Lung microvascular endothelial cell (primary cell): ENCODE measurements around the gene NT5DC2. TPM values are rescaled to one million over a fixed set of nuclear protein-coding genes. Genes with fewer than 3 reads are reported as not detected.

Experiments used
- DNase-seq, 2 donors: peaks; one replicate each; pipeline versions ENCODE4 v3.0.0 to v3.0.0-alpha.2; 2010; ENCODE audit warnings: low read depth in 2 of 2
- total RNA-seq: library from RNA; depleted of rRNA; stranded (reverse); fragments of >200 nt; gene quantifications from 2 replicates; pipeline ENCODE4 v1.2.1, GENCODE V29; 2014

Gene NT5DC2
- 28.4 and 29.0 TPM in 2 replicates for total RNA-seq

DNA sequence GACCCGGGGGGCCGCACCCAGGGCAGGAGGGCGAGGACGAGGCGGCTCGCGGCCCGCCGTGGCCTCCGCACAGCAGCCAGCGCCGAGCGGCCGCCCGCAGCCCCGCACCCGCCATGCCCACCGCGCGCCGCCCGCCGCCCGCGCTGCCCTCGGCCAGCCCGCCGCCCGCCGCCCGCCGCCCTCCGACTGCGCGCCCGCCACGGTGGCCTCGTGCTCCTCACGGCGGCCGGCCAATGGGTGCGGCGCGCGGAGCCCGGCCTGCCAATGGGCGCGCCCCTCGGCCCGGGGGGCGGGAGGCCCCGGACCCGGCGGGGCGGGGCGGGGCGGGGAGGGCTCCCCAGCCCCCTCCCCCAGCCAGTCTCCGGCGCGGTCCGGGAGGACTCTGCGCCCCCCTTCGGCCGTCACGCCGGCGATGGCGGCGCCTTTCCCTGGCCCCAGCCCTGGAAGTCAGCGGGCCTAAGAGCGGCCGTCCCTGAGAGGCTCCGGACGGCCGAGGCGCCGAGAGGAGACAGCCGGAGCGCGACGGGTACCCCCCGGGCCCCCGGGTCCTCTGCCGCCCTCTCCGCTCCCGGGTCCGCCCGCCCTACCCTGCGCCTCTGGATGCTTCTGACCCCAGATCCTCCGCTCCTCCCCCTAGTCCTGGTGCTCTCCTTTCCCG lies at the start of gene NT5DC2:
Gene NT5DC2 (minus strand): TSS at position 235 of the 658 bp plus-strand sequence. CDS start 120 bp downstream, at position 115.
- DNase-seq = peak; percentile 70 to 80

DNA sequence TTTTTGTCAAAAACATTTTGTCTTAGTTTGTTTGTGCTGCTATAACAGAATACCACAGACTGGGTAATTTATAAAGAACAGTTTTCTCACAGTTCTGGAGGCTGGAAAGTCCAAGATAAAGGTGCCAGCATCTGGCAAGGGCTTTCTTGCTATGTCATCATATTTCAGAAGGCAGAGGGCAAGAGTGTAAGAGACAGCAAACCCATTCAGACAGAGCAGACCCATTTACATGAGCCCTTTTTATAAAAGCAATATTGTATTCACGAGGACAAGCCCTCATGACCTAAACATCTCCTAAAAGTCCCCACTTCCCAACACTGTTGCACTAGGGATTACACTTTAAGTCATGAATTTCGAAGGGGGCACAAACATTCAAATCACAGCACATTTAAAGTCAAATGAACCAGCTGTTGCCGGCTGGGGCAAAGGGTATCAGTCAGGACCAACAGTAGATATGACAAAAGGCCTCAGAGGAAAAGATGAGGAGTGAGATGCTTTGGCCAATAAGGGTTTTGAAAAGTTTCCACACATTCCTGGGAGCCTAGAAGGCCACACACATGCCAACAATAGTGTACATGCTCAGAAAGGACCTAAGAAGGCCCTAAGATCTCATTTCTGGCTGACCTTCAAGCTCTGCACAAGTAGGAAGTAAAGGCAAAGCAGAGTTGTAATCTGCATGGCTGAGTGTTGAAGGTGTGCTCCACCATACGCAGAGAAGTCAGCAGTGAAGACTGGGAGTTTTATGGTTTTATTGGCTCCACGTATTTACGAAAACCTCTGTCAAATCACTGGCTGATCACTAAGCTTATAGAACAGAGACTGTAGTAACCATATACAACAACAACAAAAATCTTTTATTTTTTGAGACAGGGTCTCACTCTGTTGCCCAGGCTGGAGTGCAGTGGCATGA lies 40.7 kb upstream of the NT5DC2 start:
- DNase-seq = no peak

DNA sequence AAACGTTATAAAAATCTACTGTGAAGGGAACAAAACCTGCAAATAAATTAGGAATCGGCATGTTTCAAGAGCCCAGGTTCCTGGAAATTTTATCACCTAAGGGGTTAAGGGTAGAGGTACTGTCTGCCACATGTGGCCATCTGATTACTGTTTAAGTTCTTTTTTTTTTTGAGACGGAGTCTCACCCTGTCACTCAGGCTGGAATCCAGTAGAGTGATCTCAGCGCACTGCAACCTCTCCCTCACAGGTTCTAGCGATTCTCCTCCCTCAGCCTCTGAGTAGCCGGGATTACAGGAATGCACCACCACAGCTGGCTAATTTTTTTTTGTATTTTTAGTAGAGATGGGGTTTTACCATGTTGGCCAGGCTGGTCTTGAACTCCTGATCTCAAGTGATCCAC lies 38.6 kb upstream of the NT5DC2 start:
- DNase-seq = no peak

DNA sequence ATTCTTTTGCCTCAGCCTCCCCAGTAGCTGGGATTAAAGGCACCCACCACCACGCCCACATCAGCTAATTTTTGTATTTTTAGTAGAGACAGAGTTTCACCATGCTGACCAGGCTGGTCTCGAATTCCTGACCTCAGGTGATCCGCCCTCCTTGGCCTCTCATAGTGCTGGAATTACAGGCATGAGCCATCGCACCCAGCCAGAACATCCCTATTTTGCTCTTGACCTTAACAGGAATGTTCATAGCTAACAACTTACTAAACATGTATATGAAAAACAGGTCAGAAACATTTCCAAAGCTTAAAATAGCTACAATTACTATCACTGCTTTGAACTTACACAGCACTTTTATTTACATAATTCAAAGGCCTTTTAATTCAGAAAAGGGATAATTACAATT lies 36.4 kb upstream of the NT5DC2 start:
- no peak for DNase-seq

DNA sequence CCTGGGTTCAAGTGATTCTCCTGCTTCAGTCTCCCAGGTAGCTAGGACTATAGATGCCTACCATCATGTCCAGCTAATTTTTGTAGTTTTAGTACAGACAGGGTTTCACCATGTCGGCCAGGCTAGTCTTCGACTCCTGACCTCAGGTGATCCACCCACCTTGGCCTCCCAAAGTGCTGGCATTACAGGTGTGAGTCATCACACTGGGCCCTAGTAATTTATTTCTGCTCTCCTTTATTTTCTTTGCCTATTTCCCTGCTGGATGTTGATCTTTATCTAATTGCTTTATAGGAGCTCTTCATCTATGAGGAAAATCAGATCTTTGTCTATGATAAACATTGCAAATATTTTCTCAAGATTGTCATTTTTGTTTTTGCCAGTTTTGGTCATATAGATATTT lies 34.4 kb upstream of the NT5DC2 start:
- no peak for DNase-seq

DNA sequence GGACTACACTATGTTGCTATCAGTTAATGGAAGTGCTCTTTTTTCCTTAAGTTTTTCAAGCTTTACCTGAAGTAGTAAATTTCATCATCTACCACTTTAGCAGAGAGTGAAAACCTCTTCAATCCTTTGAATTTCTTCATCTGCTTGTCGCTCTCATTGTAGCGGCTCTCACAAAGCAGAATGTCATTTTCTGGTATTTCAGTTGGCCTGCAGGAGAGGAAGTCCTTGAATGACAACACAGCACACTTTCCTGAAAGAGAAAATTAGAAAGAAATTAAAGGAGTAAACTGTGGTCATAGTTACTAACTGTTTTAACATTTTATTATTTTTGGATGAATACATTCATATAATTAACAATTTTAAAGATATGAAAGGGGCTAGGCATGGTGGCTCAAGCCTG lies 30.3 kb upstream of the NT5DC2 start:
- no peak for DNase-seq

DNA sequence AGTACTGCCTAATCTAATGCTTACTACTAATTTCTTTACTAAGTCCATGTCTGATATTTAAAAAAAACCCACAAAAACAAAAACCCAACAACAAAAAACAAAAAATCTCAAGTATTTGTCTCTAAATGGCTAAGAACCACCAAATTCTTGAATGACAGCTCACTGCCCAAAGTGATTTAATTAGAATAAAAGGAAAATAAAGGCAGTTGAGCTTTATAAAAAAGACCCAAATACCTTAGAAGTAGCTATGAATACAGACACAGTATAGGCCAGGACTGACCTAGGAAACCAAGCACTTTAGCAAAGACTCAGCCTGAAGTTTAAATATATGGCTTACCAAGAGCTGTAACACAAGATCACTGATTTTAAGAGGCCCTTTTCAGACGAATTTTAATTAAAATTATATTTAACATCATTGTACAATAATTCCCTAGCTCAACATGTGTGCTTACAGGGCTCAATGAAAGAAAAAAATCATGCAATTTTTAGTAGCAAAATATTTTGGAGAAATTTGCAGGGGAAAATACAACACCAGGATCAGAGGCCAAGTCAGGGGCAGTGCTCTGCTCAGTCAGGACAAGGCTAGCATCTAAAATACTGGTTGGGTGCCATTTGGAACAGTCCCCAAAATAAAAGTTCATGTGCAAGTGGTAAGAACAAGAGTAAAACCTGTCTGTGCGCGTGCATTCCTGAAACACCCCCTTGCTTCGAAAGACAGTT lies 27.5 kb upstream of the NT5DC2 start:
- no peak for DNase-seq

DNA sequence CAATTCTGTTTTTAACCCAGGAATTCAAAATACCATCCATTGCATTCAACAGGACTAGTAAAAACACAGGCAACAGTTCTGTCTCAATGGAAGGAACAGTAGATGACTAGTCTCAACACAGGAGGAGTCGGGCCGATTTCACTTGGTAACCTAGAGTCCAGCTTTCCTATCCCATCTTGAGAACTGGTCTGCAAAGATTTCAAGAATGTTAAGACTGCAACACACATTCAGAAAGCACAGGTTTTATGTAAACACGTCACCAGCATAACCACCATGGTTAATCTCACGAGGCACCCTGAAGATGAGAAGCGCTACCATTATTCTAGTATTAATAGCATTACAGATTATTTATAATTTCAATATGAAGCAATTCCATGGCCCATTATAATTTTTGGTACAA lies 24.8 kb upstream of the NT5DC2 start:
- no peak for DNase-seq

DNA sequence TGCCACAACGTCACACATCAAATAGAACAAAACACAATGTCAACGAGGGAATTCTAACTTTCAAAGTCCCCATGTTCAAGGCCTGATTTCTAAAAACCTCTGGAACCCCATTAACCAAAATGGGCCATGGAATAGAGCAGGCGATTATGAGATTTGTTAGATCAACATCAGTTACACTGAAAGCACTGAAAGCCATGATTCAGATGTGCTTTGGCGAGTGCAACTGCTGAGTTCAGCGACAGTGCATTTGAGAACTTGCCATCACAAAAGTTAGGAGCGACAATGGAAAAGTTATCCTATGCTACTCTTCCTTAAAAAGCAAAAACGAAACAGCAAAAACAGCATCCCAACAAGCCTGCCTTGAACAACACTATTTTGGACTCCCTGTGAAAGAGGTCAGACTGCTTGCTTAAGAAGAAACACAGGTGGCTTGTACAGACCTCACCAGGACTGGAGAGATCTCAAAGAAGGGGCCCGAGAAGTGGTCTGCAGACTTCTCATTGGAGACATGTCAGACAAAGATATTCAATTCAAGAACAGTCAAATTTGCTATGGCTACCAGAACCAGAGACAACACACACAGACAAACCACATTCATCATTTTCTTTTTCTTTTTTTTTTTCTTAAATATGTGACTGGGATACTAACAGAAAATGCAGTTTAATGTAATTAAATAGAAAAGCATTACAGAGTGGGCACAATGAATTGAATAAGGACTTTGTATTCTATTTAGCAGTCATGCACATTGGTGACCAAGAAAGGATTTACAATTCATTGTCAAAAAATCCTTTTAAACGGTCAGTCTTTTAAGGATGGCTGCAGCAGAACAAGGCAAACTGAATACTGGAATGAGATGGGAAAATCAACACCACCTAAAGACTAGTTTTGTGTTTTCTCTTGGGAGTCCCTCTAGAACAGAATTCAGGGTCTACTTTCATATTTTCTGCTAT lies 23.6 kb upstream of the NT5DC2 start:
- no peak for DNase-seq

DNA sequence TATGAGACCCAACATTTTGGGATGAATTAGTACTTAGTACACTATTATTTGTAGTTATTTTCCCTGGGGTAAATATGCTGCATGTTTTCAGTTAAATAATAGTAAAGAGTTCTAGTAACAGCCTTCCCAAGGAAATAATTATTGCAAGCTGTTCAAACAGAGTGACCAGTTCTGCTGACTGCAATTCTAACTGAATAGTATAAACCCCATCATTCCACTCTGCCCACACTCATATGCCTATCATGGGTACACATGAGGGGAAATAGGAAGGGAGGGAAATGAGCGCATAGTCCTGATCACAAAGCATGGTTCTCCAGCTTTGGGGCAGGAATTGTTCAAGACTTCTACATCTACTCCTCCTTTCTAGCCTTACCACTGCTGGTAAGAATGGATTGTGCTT lies 21.4 kb upstream of the NT5DC2 start:
- DNase-seq = no peak

DNA sequence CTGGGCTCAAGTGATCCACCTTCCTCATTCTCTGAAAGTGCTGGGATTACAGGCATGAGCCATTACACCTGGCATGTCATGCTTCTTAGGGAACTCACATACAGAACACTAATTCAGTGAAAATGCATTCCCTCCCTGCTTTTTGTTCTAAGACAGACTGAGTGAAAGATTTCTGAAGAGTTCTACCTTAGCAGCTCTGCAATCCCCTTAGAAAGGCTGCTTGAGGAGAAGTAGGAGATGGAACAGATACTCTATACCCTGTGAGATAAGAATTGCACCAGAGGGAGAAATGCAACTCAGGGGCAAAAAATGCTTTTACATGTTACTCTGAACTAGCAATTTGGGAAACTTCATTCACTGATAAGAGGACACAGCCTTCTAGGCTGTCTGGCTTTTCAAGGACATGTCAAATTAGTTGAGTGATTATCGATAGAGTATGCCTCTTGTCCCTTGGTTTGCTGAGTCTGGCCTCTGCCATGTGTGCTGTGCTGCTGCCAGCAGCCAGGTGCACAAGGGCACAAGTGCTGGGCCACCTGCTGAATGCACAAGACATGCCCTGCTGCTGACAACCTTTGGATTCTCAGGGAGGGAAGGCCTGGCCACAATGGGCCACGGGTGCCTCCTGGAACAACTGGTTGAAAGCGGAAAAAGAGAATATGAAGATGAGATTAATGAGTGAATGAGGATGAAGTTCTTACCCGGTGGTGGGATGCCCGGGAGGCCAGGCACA lies 20.5 kb upstream of the NT5DC2 start:
- no peak for DNase-seq

DNA sequence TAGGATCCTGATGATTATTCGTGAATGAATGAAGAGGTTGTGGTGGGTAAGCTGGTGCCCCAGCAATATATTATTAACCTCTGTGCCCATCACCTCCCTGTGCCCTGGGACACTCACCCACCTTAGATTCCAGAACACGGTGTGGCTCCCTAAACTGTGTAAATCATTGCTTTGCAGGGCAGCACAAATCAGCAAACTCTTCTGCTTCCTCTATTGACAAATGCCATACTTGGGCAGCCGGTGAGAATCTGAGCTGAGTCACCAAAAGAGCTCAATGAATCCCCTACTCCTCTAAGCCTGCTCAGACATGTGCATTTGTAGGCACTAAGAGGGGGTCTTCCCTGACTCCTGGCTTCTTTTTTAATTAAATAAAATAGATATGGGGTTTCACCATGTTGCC lies 18.4 kb upstream of the NT5DC2 start:
- DNase-seq = no peak

DNA sequence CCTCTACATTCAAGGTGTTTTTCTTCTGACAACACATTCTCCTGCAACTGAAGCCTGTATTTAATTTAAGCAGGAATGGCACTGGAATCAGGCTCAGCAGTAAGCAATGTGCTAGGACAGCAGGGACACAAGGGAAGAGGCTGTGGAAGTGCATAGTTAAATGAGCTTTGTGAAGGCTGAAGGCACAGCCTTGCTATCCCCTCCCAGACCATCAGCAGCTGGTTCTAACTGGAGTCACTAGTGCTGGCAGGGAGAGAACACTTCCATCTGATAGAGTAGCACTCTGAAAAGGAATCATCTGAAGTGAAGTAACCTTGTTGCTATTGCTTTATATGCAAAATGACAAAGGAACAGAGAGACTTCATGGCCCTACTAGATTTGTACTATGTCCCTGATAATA lies 17.5 kb upstream of the NT5DC2 start:
- DNase-seq = no peak

DNA sequence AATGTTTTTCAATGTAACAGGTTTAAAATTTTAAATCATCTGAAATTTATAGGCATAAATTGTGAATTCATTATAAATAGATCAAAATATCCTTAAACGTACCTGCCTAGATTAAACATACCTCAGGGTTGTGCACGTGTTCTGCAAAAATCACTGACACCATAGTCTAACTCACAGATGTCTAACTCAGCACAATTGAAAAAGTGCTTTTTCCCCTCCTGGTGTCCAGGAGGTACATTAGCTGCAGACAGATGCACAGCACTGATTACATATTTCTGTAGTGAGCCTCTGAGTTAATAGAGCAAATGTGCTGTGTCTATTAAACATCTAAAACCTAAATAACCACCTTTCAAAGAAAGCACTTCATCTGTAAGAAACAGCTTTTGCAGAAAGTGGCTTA lies 13.5 kb upstream of the NT5DC2 start:
- no peak for DNase-seq

DNA sequence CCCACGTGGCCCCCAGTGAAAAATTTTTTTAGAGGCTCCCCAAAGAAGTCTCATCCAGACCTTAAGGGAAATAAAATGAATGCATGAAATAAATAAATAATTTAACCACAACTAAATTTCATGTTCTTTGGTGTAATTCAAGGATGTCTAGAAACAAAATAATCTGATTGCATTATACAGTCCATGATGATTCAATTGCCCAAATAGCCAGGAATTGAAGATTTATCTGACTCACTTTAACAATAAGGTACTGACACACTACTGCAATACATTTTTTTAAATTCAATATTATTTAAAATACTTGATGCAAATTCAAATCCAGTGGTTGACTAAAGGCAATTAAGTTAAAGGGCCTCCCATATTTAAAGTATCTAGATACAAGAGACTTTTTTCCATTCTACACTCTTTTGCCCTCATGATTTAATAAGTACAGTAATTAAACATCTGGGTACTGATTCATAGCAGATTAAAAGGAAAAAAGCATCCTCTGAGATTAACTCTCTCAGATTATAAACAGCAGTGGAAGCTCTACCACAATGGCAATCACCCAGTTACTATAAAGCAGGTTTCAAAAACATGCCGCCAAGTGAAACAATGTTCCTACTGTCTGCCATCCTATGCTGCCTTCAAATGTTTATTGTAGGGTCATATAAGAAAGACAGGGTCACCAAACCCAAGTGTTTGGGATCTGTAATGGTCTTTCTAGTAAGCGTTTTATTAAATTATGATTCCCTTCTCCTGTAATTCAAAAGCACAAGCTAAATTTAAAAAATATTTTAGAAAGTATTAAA lies 12.6 kb upstream of the NT5DC2 start:
- no peak for DNase-seq

DNA sequence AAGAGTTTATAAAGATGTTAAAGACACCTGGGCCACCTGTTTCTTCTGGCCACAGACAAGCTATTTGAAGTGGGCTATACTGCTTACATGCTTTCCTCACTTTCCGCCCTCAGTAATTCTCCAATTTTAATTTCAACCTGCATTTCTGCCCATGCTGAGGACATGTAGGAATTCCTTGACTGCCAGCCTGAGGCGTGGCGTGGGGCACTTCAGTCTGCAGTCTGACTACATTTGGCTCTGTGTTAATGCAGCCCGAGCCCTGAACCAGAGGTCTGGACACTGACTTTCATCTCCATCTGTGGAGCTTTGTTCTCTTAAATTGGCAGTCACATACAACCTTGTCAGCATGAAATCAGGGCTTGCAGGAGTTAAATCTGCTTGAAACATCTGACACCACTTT lies 11.3 kb upstream of the NT5DC2 start:
- no peak for DNase-seq

DNA sequence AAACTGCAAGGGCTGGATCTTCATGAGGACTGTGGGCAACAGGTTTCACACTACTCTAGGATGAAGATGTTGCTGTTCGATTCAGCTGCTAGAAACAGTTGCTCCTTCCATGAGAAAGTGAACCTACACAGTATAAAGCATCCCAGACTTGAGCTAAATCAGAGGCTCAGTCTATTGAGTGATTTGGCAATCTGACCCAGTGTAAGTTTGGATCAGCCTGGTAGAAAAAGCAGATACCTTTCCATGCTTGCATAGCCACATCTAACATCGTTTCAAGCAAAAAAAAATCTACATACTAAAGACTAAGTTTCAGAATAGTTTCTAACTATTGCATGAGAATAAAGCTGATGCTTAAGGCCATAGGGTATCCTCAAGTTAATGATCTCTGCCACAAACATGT lies 7.4 kb upstream of the NT5DC2 start:
- no peak for DNase-seq

DNA sequence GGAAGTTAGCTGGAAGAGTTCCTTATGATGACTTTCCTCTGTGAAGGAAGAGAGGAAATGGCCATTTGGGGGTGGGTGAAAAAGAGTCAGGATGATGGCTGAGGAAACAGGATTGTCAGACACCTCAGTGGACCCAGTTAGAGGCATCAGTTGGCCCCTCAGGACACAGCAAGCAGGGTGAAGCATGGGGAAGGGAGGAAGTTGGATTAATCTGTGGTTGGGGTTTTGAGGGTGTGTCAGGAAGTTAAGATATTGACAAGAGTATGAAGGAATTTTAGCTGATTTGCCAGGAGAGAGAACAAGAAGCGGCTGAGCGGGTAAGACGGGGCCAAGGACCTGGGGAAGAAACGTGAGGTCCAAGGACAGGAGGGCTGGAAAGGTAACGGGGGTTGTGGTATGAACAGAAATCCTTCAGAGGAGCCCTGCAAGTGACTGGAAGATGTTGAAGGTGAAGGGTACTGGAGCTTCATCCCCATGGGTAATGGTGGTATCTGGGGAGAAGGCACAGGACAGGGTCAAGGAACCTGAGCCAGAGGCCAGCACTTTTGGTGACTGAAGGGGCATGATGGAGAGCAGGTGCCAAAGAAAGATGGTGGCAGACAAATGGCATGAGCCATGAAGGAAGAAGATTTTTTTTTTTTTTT lies 5.5 kb upstream of the NT5DC2 start:
- DNase-seq = no peak

DNA sequence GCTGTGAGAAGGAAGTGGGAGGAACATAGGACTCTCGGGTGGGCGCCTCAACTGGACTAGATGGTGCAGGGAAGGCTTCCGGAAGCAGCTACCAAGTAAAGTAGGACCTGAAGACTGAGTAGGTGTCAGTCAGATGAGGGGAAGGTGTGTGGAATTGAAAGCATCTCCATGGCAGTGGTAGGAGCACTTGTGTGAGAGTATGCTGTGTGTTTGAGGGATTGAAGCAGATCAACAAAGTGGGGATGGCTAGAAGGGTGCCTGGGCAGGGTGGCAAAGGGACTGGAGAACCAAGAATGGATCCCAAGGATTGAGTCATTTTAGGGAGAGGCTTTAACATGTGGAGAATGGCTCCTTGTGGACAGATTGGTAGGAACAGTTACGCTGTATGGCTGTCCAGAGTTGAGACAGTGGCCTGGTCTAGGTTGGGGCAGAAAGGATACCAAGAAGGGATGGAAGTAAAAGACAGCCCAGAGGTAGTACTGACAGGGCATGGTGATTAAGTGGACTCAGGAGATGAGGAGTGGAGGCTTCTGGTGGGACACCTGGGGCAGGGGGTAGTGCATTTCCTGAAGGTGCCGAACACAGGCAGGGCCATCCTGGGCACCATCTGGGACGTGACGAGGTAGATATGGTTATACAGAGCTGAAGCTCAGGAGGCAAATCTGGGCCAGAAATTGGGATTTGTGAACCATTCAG lies 4.2 kb upstream of the NT5DC2 start:
- DNase-seq = no peak
